ENCODE results near the gene ADSS1. TPM values are rescaled to one million over a fixed set of nuclear protein-coding genes. Genes with fewer than 3 reads are reported as not detected.

ADSS1 gene
- total RNA-seq, 1 experiment from 2014 or later, result 2.1 TPM

DNA sequence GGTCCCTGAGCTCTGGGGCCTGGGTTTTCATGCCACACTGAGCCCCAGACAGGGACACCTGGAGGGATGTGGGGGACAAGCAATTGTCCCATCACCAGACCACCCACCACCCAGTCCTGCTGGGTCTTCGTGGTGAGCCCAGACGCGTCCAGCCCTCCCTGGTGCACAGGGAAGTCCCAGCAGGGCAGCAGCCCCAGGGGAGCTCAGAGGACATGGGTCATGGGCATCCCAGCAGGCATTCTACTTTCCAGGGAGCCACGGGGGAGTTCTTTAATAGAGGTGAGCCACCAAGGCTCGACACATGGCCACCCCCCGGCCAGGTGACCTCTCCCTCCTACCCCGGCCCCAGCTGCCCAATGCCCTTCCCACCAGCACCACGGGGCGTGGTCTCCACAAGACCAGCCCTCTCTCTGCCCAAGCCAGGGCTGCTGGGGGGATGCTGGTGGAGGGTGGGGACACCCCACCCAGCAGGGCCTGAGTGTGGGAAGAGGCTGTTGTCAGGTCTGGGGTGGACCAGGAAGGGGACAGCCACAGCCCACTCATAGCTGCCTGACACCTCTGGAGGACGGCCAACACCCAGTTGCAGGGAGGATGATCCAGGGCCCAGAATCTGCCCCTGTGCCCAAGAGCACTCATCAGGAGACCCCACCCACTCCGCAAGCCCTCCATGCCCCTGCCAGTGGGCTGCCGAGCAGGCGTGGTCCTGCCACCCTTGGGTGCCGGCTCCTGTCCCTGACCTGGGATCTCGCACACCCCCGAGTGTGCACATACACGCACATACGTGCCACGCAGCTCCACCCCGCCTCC is 57.4 kb downstream of the ADSS1 start:
- no peak for DNase-seq (ENCODE audit: low spot score)

DNA sequence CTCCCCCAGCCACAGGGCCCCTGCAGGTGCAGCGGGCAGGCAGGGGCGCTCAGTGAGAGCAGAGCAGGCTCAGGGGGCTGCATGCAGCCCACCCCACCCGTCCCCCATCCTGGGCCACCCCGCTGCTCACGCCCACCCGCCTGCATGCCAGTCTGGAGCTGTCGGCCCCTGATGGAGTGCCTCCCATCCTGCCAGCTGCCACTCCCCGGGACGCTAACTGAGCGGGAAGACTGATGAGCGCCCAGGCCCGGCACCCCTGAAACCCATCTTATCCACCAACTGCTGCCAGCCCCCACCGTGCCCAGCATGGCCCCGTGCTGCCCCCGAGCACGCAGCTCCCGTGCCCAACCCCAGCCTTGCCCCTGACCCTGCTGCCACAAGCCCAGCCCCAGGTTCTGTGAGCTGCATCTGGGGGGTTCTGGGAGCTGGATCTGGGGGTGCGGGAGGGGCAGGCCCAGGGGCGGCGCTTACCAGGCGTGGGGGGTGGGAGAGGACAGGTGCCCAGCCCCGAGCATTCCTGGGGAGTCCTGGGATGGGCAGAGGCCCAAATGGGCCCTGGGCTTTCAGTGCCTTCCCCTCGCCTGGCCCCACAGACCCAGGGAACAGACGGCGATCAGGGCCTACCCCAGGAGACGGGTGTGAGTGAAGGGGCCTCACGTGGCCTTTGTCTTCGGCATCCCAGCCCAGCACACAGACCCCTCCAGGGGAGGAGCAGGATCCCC is 58.2 kb downstream of the ADSS1 start:
- DNase-seq (ENCODE audit: low spot score), result no peak

DNA sequence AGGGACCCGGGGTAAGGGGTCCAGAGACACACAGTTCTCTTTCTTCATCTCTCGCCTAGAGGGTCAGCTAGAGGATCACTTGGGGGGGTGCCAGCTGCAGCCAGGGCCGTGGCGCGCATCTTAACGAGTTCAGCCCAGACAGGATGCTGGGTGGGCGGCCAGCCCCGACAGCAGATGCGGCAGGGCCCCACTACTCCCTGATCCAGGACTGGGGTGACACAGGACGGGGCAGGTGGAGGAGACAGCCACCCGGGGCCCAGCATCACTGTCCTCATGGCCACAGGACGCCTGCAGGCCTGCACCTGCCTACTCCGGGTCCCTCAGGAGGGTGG is 58.7 kb downstream of the ADSS1 start:
- no peak for DNase-seq (ENCODE audit: low spot score)

DNA sequence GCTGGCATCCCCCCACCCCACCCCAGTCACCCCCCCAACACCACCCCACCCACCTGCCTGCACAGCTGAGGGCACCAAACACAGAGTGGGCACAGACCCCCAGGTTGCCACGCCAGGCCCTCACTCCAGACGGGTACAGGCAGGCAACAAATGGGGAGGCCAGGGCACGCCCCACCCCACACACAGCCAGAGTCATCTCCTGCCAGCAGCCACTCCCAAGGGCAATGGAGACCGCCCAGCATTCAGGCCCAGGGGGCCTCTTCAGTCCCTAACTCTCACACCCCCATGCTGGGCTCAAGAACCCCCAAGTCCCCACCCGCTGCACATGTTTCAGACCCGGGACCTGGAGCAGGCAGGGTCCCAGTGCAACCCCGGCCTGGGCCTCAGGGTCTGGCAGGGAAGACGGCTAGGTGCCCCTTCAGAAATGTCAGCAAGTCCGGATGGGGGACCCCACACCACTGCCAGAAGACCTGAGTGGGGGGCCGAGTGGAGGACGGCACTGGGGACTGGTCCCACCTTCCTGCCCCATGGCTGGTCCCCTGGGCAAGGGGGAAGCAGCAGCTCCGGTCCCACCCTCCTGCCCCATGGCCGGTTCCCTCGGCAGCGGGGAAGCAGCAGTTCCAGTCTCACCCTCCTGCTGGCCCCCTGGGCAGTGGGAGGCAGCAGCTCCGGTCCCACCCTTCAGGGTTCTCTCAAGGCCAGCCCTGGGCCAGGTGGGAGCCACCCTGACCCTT is 59.6 kb downstream of the ADSS1 start:
- DNase-seq (ENCODE audit: low spot score), result no peak

DNA sequence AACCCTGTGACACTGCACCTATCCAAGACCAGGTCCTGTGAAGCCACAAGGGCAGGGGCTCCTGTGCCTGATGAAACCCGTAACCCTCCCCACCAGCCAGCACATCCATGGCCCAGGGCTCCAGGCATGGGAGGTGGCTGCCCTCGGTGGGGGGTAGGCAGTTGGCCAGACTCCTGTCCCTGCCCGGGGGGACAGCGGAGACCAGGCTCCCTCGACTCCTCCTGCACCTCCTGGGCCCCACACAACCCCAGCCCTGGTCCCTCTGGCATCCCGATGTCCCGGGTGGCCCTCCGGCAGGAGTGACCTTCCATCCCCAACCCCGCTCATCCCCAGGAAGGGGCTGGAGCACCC is 60.2 kb downstream of the ADSS1 start:
- DNase-seq (ENCODE audit: low spot score), result no peak

DNA sequence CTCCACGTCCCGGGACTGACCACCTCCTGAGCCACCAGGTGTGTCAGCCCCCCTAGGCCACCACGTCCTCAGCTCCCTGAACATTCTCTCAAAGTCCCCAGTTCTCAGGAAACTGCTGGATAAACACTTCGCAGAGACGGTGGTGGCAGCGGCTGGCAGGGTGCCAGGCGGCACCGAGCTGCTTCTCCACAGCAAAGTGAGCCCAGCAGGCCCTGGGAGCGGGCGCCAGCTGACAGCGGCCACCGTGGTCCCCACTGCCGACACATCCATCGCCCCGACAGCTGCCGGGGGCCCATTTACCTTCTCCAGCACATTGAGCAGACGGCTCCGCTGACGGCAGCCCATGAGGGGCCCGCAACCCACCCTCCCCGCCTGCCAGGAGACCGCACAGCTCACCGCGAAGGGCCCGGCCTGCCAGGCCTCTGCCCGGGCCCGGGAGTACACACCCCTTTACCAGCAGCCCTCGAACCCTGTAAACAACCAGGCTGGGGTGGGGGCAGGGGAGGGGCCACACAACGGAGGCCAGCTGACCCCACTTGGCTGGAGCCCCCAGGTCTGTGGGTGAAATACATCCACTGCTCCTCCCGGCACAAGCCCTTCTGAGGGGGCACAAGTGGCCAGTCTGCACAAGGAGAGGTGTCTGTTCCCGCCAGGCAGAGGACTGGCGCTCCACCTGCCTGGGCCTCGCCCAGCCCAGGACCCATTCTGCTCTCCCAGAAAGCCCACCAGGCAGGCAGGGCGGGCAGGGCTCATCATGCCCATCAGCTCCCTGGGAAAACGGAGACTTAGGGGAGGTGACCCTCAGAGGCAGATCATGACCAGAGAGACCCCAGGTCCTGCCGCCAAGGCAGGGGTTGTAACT is 61.0 kb downstream of the ADSS1 start:
- DNase-seq (ENCODE audit: low spot score), result no peak

DNA sequence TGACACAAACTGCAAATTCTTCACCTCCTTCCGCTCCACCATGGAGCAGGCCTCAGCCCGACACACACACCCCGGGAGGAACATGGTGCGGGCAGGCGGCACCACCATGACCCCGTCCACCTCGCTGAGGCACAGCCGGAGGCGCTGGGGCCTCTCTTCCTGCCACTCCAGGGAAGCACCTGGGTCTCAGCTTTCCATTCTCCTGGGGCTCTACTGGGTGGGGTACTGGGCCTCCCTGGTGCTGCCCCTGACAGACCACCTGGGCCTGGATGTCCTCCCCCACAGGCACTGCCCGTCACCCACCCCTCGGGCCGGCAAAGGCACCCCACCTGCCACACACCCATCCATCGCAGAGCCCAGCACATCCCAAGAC is 61.7 kb downstream of the ADSS1 start:
- DNase-seq (ENCODE audit: low spot score), result no peak

DNA sequence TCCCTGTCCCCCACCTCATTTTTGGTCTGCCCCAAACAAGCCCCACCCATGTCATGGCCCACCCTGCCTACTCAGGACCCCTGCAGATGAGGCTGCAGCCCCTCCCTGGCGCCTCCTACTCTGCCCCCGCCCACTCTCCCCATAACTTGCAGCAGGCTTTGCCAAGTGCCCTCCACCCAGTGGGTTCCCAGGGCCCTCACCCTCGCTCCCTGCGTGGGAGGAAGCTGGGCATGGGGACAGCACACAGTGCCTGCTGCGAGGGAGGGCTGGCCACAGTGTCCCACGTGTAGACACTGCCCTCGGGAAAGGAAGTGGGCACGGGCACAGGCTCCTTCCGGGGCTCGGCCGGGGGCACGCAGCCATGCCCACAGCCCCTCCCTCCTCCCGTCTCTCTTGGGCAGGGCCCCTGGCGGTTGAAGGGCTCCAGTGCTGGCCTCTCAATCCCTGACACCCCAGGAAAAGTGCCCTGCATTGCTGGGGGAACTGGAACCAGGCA is 62.1 kb downstream of the ADSS1 start:
- DNase-seq (ENCODE audit: low spot score), result no peak

DNA sequence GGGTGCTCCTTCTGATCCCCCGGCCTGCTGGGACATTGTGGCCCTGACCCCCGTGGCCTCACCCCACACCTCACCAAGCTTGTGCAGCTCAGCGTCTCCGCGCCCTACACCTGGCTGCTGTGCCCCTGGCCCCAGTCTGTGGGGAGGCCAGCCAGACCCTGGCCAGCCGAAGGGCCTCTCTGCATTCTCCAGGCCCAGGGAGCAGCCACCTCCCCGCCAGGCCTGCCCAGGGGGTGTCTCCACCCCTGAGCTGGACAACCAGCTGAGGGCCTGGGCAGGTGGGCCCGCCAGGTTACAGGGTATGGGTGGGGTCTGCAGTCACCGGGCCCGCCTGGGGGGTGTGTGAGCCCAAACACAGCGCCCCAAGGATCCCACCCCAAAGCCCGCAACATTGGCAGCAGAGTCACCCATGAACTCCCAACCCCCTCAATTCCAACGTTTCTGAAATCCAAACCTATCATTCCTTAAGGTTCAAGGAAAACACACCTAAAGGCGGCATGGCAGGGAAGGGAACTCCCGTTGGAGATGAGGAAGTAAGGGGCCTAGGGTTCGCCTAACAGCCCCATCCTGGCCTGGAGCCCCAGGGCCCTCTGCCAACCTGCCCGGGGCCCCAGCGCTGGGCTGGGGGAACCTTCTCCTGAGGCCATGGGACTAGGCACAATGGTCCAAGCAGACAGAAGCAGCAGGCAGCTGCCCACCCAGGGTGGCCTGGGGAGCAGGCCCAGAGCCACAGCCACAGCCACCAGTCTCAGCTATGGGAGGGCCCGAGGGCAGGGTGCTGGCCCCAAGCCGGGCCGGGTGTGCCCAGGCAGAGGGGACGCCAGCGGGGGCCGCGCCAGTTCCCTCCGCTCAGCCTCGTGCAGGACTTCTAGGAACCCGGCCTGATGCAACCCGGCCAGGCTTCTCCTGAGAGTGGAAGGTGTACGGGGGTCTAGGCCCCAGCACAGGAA is 63.0 kb downstream of the ADSS1 start:
- no peak for DNase-seq (ENCODE audit: low spot score)

DNA sequence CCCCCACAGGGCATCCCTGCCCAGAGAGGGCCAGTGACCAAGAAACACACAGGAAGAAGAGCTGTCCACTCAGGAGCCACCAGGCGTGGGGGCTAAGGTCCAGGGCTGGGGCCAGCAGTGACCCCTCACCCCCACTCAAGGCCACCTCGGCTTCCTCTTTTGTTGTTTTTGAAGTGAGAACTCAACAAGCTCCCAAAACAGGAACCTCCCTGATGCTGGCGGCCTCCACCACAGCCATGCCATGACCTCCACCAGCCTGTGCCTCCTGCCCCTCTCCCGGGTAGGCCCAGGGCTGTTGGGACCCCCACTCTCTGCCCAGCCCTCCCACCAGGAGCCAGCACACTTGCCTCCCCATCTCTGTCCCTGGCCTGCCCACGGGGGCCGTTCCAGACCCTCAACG is 63.7 kb downstream of the ADSS1 start:
- DNase-seq (ENCODE audit: low spot score), result no peak

DNA sequence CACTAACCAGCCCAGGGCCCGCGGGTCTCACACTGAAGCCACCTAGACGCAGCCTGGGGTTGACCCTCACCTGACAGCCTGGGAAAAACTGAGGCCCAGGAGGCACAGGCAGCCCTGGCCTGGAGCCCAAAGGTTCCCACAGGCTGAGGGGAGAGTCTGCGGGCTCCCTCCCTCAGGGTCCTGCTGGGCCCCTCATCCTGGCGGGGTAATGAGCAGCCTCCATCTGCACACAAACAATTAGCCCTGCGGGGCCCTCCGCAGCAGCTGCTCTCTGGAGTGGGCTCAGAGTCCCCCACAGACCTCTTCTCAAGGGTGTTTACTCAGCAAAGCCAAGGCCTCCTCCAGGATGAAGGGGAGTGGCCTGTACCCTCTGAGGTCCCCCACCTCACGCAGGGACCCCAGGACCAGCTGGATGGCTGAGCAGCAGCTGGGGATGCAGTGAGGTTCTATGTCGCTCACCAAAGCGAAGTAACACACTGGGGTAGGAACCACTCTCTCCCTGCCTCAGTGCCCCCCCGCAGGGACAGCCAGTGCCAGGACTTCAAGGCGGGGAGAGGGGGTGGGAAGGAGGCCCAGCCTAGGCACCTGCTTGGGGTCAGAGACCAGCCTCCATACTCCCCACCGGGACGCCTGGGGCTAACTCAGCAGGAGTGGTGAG is 64.3 kb downstream of the ADSS1 start:
- DNase-seq (ENCODE audit: low spot score), result no peak

DNA sequence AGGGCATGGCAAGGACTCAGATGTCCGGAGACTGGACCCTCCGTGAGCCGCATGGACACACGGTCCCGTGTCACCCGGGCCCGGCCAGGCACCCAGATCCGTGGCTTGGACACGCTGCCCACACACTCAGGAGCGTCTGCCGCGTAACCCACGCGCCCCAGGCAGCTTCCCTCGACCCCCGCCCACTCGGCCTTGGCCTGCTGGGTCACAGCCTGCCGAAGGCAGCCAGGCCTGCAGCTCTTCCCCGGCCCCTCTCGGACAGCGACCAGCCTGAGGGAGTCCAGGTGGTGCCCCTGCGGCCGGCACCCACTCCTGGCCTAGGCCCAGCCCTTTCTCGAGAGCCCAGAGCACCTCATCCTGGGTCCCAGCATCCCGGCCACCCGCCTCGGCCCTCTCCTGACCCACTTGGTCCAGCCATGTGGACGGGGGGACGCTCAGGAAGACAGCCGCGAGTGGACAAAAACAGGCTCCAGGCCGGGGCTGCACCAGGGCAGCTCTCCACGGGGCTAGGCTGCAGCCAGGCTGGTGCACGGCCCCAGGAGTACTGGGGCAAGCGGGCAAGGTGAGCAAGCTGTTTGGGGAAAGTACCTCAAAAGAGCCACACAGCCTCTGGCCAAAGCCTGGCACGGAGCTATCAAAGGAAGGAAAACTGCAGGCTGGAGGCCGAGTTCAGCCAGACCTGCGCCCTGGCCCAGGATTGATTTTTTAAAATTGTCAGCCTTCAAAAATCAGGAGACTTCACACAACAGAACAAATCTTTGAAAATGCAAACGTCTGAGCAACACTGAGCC is 65.0 kb downstream of the ADSS1 start:
- DNase-seq (ENCODE audit: low spot score), result no peak

DNA sequence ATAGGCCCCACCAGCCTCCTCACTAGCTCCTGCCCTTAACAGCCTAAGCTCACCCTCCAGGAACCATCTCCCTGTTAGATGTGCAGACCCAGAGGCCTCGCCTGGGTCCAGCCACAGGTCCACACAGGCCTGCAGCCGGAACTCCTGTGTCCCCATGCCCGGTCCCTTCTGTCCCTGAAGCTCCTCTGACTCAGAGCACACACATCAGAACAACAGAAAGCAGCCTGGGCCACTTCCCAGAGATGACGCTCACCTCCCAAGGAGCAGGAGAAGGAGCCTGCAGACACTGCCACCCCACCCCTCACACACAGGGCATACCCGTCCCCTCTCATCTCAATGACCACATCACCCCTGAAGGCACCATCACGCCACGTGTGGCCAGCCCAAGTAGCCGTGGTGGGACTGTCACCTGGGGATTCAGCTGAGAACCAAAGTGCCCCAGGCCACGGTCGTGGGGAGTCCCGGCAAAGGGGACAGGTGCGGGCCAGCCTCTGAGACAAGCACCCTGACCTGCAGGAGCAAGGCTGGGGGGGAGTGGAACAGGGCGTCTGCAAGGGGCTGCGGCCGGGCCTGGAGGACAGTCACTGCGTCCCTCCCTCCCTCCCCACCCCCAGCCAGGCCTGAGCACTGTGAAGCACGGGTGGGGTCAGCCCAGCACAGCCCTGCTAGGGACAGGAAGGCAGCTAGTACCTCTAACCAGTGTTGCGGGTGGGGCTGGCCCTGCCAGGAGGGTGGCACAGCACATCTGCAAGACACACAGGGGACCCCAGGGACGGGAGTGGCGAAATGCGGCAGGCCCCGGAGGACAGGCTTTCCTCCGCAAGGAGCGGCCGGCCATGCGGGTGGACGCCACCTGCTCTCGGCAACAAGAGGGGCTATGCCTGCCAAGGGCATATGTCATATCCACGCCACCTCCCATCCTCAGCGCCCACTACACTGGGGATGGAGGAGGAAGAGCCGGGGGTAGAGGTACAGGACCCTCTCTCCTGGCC is 66.0 kb downstream of the ADSS1 start:
- DNase-seq (ENCODE audit: low spot score), result no peak

DNA sequence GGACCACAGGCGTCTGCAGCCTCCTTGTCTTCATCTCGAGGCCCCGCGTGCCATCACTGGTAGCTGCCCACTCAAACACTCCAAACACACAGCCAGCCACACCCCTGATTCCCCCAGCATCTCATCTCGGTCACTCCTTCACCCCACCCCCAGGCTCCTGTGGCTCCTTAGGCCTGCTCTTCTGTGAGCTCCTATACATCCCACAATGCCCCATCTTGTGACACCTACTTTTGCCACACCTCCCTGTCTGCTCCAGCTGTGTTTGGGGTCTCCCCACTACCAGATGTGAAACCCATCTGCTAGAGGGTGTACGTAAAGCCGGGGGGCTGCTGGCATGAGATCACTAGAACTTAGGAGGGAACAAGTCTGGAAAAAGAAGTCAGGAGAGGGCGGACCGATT is 67.4 kb downstream of the ADSS1 start:
- DNase-seq (ENCODE audit: low spot score), result no peak

DNA sequence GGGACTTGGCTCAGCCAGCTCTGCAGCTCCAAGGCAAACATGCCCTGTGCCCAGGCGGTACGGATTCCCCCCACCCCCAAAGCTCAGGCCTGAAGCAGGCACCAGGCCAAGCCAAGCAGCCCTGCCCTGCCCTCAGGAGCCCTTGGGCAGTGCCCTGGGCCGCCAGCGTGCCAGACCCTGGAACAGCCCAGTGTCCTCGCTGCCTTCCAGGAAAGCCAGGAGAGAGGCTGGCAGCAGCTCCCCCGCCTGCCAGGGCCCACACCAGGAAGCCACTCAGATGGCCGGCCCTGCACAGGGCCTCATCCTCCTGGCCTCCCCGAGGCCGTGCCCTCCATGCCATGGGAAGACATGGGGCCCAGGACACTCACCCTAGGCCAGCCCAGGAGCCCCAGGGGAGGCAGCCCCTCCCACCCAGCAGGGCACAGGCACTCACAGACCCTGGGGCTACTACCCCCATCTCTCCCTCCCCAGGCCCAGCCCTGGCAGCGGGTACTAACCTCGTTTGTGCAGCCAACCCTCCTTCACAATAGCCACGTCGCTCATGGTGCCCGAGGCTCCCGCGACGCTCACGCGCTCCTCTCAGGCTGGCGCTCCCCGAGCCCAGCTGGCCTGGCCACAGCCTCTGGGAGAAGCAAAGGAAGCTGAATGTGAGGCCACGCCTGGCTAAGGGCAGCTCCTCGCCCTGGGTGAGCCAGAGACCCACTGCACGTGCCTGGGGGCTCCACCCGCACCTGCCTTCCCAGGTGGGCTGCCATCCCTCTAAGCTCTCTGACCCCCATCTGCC is 68.3 kb downstream of the ADSS1 start:
- DNase-seq (ENCODE audit: low spot score), result no peak

DNA sequence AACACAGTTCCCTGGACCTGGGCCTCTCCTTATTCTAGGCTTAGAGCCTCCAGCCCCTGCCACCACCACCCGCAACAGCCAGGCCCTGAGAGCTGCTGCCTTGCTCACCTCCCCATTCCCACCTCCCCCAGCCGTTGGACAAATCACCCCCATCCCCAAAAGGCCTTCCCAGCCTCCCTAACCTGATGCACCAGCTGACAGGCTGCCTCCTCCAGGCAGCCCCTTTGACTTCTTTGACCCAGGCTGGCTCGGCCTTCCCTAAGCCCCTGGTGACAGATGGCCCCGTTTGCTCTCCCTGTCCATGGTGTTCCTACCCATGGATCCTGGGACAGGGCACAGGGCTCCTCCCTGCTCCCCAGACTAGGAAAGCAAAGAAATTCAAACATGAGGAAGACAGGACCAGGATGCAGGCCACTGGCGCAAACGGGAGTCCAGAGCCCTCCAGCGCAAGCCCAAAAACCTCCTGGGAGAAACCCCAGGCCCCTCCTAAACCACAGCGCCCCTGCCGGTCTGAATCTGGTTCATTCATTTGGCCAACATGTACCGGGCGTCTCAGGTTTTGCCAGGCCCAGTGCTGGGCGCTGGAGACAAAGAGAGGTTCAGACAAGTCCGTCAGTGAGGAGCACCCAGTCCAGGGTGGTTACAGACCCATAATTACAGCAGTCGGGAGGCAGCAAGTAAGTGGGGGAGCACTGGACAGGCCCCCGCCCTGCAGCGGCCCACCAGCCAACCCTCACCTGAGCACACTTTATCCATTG is 69.1 kb downstream of the ADSS1 start:
- no peak for DNase-seq (ENCODE audit: low spot score)

DNA sequence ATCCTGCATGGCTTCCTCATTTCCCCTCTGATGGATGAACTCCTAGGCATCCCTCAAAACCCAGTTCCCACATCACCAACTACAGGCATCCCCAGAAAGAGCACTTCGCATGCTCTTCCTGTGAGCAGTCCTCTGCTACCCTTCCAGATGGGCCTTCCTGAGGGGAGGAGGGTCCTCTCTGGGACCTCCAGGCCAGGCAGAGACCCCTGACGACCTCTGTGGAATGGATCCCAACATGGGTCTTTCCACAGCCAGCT is 69.6 kb downstream of the ADSS1 start:
- no peak for DNase-seq (ENCODE audit: low spot score)
